CD4-positive, alpha-beta memory T cell (primary cell): ENCODE results near the gene STX8. TPM values are rescaled to one million over a fixed set of nuclear protein-coding genes. Genes with fewer than 3 reads are reported as not detected.

Source experiments
- CTCF ChIA-PET: fragments of 350-600 bp; sonication (Branson Sonifier 250); formaldehyde crosslinking; loops from one replicate; lab custom pipeline; 2021; ENCODE audit warnings: inconsistent platforms; ENCODE audit not compliant: partially characterized antibody; lab: Charles Lee
- POLR2A ChIA-PET: fragments of 350-600 bp; sonication (Branson Sonifier 250); formaldehyde crosslinking; loops from one replicate; lab custom pipeline; 2021; ENCODE audit not compliant: partially characterized antibody; lab: Charles Lee
- DNase-seq, 5 donors: peaks; one replicate each; pipeline versions ENCODE4 v3.0.0 to v3.0.0-alpha.2; 2020 to 2022; ENCODE audit warnings: mixed read lengths in 1 of 5
- H3K27ac ChIP-seq: one replicate; pipeline ENCODE4 v1.7.0; 2013; ENCODE audit warnings: low read depth, low read length
- H3K27me3 ChIP-seq: 2 replicates; pipeline ENCODE4 v1.7.0; 2013; ENCODE audit warnings: mild to moderate bottlenecking, low read length, moderate library complexity; ENCODE audit not compliant: insufficient read depth
- H3K36me3 ChIP-seq: 2 replicates; pipeline ENCODE4 v1.7.0; 2013; ENCODE audit warnings: mild to moderate bottlenecking, low read length, moderate library complexity; ENCODE audit not compliant: insufficient read depth
- H3K4me1 ChIP-seq: 2 replicates; pipeline ENCODE4 v1.7.0; 2013; ENCODE audit warnings: mild to moderate bottlenecking, low read length, moderate library complexity; ENCODE audit not compliant: insufficient read depth
- H3K4me3 ChIP-seq, 2 donors: one replicate each; pipeline ENCODE4 v1.7.0; 2013; ENCODE audit warnings: low read length in 2 of 2, mild to moderate bottlenecking in 1 of 2
- H3K9me3 ChIP-seq, 2 donors: one replicate each; pipeline ENCODE4 v1.7.0; 2013; ENCODE audit warnings: low read length in 2 of 2, control low read depth in 1 of 2; ENCODE audit not compliant: control insufficient read depth in 1 of 2
- H3K27ac Mint-ChIP-seq, 7 donors: one replicate each; pipeline ENCODE4 v1.8.0; 2020 to 2021; ENCODE audit warnings: mixed read lengths in 7 of 7, mild to moderate bottlenecking in 6 of 7, inconsistent platforms in 3 of 7, moderate library complexity in 3 of 7
- H3K27me3 Mint-ChIP-seq, 2 donors: one replicate each; pipeline ENCODE4 v1.8.0; 2020 to 2021; ENCODE audit warnings: mixed read lengths in 2 of 2
- H3K36me3 Mint-ChIP-seq, 2 donors: one replicate each; pipeline ENCODE4 v1.8.0; 2020 to 2021; ENCODE audit warnings: mixed read lengths in 2 of 2, inconsistent platforms in 1 of 2, mild to moderate bottlenecking in 1 of 2
- H3K4me1 Mint-ChIP-seq, 4 donors: one replicate each; pipeline ENCODE4 v1.8.0; 2020 to 2021; ENCODE audit warnings: mixed read lengths in 4 of 4, mild to moderate bottlenecking in 1 of 4
- H3K4me3 Mint-ChIP-seq, 8 donors: one replicate each; pipeline ENCODE4 v1.8.0; 2020 to 2021; ENCODE audit warnings: mixed read lengths in 8 of 8, mild to moderate bottlenecking in 7 of 8, moderate library complexity in 6 of 8, inconsistent platforms in 3 of 8
- H3K9me3 Mint-ChIP-seq, 8 donors: one replicate each; pipeline ENCODE4 v1.8.0; 2020 to 2021; ENCODE audit warnings: mixed read lengths in 8 of 8, mild to moderate bottlenecking in 5 of 8, inconsistent platforms in 3 of 8, moderate library complexity in 1 of 8
- intact Hi-C: fragments of 100-400 bp; cut with micrococcal nuclease; formaldehyde crosslinking; loops from one replicate; pipeline ENCODE4 v1.15.1; 2023
- polyA plus RNA-seq, 2 donors: library from polyadenylated mRNA; unstranded; fragments of 300-500 nt; fragmentation: Illumina TruSeq; gene quantifications; one replicate each; pipeline ENCODE4 v1.2.3, GENCODE V29; 2021
- total RNA-seq, 2 experiments: library from RNA; stranded (reverse); gene quantifications; one replicate each; pipeline ENCODE4 v1.2.3, GENCODE V29; 2021

The STX8 gene
- total and polyA plus RNA-seq, 4 experiments from 2014 or later, result 54.2 to 206 (median 108) TPM

DNA sequence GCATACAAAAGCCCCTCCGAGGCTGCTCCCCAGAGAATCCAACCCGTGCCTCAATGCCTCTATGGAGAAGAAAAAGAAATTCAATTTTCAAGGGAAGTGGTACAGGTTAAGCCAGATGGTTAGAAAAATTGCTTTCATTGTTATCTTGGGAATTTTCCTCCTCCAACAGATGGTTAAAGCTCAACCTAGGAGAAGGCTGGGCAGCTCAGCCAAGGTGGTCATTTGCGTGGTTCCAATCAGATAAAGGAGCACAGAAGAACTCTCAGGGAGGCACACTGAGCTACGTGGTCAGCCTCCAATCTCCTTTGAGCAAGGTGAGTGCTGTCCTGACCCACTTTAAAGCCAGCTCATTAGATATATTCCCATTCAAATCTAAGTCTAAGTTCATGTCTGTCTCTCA is 106.7 kb downstream of the STX8 start:
- POLR2A ChIA-PET, result interaction anchor here (0.5 kb wide), 1 partner anchor 1349 kb away, joined by 3 read pairs; no protein-coding TSS in a partner anchor
- intact Hi-C loops, result no loop called here
- Histone ChIP-seq H3K4me3 (no peak overlapping the region), H3K27me3 (no peaks in the 10 kb centered on the region), H3K9me3 (no peaks in the 10 kb centered on the region), H3K36me3 (no peaks in the 10 kb centered on the region), H3K4me1 (peaks cover 54% of the 10 kb centered on the region), H3K27ac (no peak overlapping the region)
- no peaks in the 10 kb centered on the region for H3K27me3 Mint-ChIP-seq
- no peaks in the 10 kb centered on the region for H3K9me3 Mint-ChIP-seq
- H3K36me3 Mint-ChIP-seq, result peaks cover 2% of the 10 kb centered on the region in 2 donors
- DNase-seq, result no peak
- peak overlapping the region in 6 of 7 donors; percentile 31 to 95 (median 78) for H3K27ac Mint-ChIP-seq
- H3K4me3 Mint-ChIP-seq, result peak overlapping the region in 2 of 8 donors; percentile 23 to 76
- peaks cover 33 to 58% (median 49%) of the 10 kb centered on the region in 4 donors for H3K4me1 Mint-ChIP-seq
- CTCF ChIA-PET, result no interaction called here

DNA sequence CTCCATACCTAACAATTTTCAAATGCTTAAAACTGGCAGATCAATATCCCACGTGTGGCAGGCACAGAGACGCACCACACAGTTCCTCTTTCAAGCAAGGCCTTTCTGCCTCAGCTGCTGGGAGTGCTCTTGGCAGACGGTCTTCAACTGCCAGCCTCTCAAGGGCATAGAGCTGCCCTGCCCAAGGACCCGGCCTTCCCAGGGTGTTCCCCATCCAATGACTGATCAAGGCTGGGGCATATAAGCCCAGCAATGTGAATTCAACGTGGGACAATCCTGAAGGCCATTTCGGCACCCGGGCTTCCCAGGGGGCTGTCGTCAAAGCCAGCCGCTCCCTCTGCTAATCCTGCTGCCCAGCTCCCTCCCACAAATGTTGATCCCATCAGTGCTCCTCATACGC is 107.1 kb downstream of the STX8 start:
- intact Hi-C loops, result no loop called here
- CTCF ChIA-PET, result no interaction called here
- H3K36me3 ChIP-seq, result no peaks in the 10 kb centered on the region

DNA sequence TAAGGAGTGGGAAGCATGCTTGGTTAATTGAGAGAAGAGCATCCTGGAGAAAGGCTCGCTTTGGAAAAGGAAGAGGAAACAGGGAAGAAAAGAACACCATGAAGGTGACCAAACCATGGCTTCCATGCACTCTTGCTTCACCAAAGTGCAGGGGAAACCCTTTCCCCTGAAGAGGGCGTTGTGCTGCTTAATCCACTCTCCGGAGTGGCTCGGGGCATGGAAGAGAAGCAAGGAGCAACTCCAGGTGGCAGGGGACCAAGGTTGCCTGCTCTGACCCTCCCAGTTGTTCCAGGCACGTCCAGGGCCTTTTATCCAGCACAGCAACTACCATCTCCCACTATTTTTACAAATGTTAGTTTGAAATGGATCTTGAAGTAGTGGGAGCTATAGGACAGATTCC is 108.1 kb downstream of the STX8 start:
- no peak overlapping the region for H3K27ac ChIP-seq
- DNase-seq, result no peak
- peak overlapping the region in 2 of 7 donors; percentile 48 to 70 for H3K27ac Mint-ChIP-seq
- H3K4me3 Mint-ChIP-seq, result no peak overlapping the region
- CTCF ChIA-PET, result interaction anchor here (0.7 kb wide), 1 partner anchor 19 kb away, joined by 3 read pairs; no protein-coding TSS in a partner anchor
- H3K4me3 ChIP-seq, result no peak overlapping the region
- H3K27me3 ChIP-seq, result no peaks in the 10 kb centered on the region
- intact Hi-C loops, result no loop called here
- H3K9me3 ChIP-seq, result no peaks in the 10 kb centered on the region
- H3K36me3 ChIP-seq, result no peaks in the 10 kb centered on the region
- peaks cover 33 to 55% (median 45%) of the 10 kb centered on the region in 4 donors for H3K4me1 Mint-ChIP-seq
- no peaks in the 10 kb centered on the region for H3K36me3 Mint-ChIP-seq
- no peaks in the 10 kb centered on the region for H3K27me3 Mint-ChIP-seq
- no peaks in the 10 kb centered on the region for H3K9me3 Mint-ChIP-seq
- peaks cover 52% of the 10 kb centered on the region for H3K4me1 ChIP-seq
- POLR2A ChIA-PET, result no interaction called here

More for the DNA sequence above, 107.1 kb downstream of the STX8 start:
- Mint-ChIP-seq H3K4me3 (peak overlapping the region in 2 of 8 donors; percentile 23 to 76), H3K27me3 (no peaks in the 10 kb centered on the region), H3K4me1 (peaks cover 33 to 58% (median 47%) of the 10 kb centered on the region in 4 donors), H3K36me3 (no peaks in the 10 kb centered on the region), H3K9me3 (no peaks in the 10 kb centered on the region), H3K27ac (peak overlapping the region in 5 of 7 donors; percentile 43 to 84 (median 61))
- POLR2A ChIA-PET, result interaction anchor here (0.5 kb wide), 1 partner anchor 1349 kb away, joined by 3 read pairs; no protein-coding TSS in a partner anchor
- DNase-seq, result no peak
- Histone ChIP-seq H3K27ac (no peak overlapping the region), H3K27me3 (no peaks in the 10 kb centered on the region), H3K4me3 (no peak overlapping the region), H3K9me3 (no peaks in the 10 kb centered on the region), H3K4me1 (peaks cover 56% of the 10 kb centered on the region)

DNA sequence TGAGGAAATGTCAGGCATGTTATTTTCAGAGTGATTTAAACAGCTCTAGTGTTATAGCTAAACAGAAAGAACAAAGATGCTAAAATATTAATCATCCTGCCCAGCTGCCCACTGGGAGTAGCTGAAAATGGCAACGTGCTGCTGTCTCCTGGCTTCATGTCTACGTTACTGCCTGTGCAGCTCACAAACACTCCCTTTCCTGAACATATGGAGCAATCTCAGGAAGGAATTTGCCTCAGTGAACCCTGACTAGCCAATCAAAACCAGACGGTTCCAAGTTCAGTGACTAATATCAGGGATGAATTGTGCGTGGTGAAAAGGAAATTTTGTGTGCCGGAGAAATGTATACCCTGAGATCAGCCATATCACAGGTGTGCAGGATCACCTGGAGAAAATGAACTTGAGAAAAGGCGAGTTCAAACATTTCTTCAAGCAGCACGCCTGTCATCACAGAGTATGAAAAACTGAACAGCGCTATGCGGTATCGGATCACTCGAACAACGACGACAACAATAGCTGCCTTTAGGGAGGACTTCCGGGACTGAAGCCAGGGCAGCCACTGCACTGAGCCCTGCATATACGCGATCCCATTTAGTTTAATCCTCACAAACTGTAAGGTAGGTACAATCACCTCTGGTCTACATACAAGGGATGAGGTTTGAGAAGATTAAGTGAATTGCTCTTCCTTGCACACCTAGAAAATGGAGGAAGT is 110.3 kb downstream of the STX8 start:
- Mint-ChIP-seq H3K27ac (peak overlapping the region in 6 of 7 donors; percentile 6 to 82 (median 54)), H3K4me1 (peaks cover 28 to 39% (median 32%) of the 10 kb centered on the region in 4 donors), H3K27me3 (no peaks in the 10 kb centered on the region), H3K9me3 (no peaks in the 10 kb centered on the region), H3K4me3 (peak overlapping the region in 4 of 8 donors; percentile 35 to 61 (median 38)), H3K36me3 (peaks cover 0 to 5% of the 10 kb centered on the region in 2 donors)
- Histone ChIP-seq H3K36me3 (no peaks in the 10 kb centered on the region), H3K27me3 (no peaks in the 10 kb centered on the region), H3K4me1 (peaks cover 32% of the 10 kb centered on the region), H3K4me3 (no peak overlapping the region), H3K27ac (no peak overlapping the region), H3K9me3 (no peaks in the 10 kb centered on the region)
- POLR2A ChIA-PET, result interaction anchor here (0.6 to 1.9 kb wide), 2 partner anchors 11 to 90 kb away, joined by 4 to 5 read pairs; no protein-coding TSS in a partner anchor
- CTCF ChIA-PET, result no interaction called here
- DNase-seq, result no peak
- intact Hi-C loops, result no loop called here

DNA sequence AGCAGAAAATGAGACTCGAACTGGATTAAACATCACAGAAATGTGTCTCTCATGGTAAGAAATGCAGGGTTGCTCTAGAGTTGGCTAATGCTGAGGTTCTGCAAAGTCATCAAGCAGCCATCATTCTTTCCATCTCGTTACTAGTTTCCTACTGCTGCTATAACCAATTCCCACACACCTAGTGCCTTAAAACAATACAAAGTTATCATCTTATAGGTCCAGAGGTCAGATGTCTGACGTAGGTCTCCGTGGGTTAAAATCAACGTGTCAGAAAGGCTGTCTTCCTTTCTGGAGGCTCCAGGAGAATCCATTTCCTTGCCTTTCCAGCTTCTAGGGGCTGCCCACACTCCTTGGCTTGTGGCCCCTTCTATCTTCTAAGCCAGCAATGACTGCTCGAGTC is 118.6 kb downstream of the STX8 start:
- CTCF ChIA-PET, result no interaction called here
- no peak overlapping the region for H3K4me3 ChIP-seq
- no peak overlapping the region for H3K27ac ChIP-seq
- Mint-ChIP-seq H3K36me3 (peaks cover 6 to 29% of the 10 kb centered on the region in 2 donors), H3K4me3 (no peak overlapping the region), H3K27ac (peak overlapping the region in 1 of 7 donors; percentile 36), H3K27me3 (no peaks in the 10 kb centered on the region), H3K9me3 (peaks cover 0 to 5% (median 0%) of the 10 kb centered on the region in 8 donors), H3K4me1 (peaks cover 0 to 5% (median 3%) of the 10 kb centered on the region in 4 donors)
- no peaks in the 10 kb centered on the region for H3K27me3 ChIP-seq
- no peak for DNase-seq
- intact Hi-C loops, result no loop called here
- H3K9me3 ChIP-seq, result no peaks in the 10 kb centered on the region
- POLR2A ChIA-PET, result no interaction called here
- no peaks in the 10 kb centered on the region for H3K4me1 ChIP-seq
- no peaks in the 10 kb centered on the region for H3K36me3 ChIP-seq

DNA sequence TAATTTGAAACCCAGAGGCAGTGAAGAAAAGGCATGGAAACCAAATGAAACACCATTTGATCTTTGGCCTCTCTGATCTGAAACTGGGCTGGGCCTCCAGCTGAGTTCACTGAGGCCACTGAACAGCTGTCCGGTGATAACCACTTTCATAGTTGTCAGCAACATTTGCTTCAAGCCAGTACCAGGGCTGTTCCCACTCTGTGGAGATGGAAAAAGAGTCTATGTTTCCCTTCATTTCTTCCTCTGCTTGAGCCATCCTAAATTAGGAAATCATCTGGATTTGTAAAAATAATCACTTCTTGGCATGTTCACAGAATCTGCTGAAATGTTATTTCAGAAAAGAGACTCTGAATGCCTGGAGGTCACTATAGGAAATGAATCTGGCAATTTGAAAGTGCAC is 119.3 kb downstream of the STX8 start:
- H3K4me1 Mint-ChIP-seq, result peaks cover 0 to 5% (median 3%) of the 10 kb centered on the region in 4 donors
- peaks cover 0 to 5% (median 0%) of the 10 kb centered on the region in 8 donors for H3K9me3 Mint-ChIP-seq
- POLR2A ChIA-PET, result no interaction called here
- Histone ChIP-seq H3K9me3 (no peaks in the 10 kb centered on the region), H3K27ac (no peak overlapping the region), H3K36me3 (no peaks in the 10 kb centered on the region), H3K4me3 (no peak overlapping the region), H3K27me3 (no peaks in the 10 kb centered on the region), H3K4me1 (no peaks in the 10 kb centered on the region)
- DNase-seq, result no peak
- no peak overlapping the region for H3K27ac Mint-ChIP-seq
- no peaks in the 10 kb centered on the region for H3K27me3 Mint-ChIP-seq
- CTCF ChIA-PET, result no interaction called here
- H3K4me3 Mint-ChIP-seq, result no peak overlapping the region
- peaks cover 3 to 29% of the 10 kb centered on the region in 2 donors for H3K36me3 Mint-ChIP-seq
- intact Hi-C loops, result no loop called here

DNA sequence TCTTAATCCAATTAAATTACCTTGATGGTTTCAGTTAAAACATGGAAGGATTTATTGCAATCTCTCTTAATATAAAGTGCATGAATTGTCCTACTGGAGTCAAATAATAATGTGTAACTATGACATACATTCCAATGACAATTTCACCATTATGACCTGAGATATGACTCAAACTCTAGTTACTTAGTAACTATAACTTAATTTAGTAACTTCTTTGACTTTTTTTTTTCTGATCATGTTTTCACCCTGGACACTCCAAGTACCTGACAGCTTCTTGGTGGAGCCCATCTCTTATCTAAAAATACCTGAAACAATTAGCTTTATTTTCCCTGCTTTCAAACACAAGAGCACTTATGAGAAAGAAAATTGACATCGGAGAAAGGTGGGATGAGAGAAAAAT is 123.7 kb downstream of the STX8 start:
- Histone ChIP-seq H3K4me3 (no peak overlapping the region), H3K27ac (no peak overlapping the region), H3K4me1 (no peaks in the 10 kb centered on the region), H3K9me3 (no peaks in the 10 kb centered on the region), H3K27me3 (no peaks in the 10 kb centered on the region), H3K36me3 (no peaks in the 10 kb centered on the region)
- intact Hi-C loops, result no loop called here
- POLR2A ChIA-PET, result no interaction called here
- Mint-ChIP-seq H3K36me3 (peaks cover 3 to 15% of the 10 kb centered on the region in 2 donors), H3K27me3 (no peaks in the 10 kb centered on the region), H3K4me1 (peaks cover 0 to 3% (median 1%) of the 10 kb centered on the region in 4 donors), H3K4me3 (no peak overlapping the region), H3K9me3 (no peaks in the 10 kb centered on the region), H3K27ac (no peak overlapping the region)
- DNase-seq, result no peak
- CTCF ChIA-PET, result no interaction called here
